Activated T-cell treated with anti-CD3 and anti-CD28 coated beads for 1 hour (primary cell): ENCODE results near the gene CLTB.
"Not testable (repeated sequence)": the region's sequence is repeated elsewhere in the genome, so short reads cannot be mapped to it uniquely, and the experiment has no call there.

Source experiments
- DNase-seq: peaks from one replicate; pipeline ENCODE4 v3.0.0-alpha.2; 2020; ENCODE audit warnings: low read depth

Gene CLTB

GRCh38 chr5:176427971-176428370 lies 11.6 kb upstream of the CLTB start:
- DNase-seq: no peak

- DNase-seq: no peak
Observed at GRCh38 chr5:176426876-176427275, 10.5 kb upstream of the CLTB start.

GRCh38 chr5:176425791-176426190 lies 9.5 kb upstream of the CLTB start:
- no peak for DNase-seq

- DNase-seq: no peak
Observed at GRCh38 chr5:176425138-176425537, 8.8 kb upstream of the CLTB start.

- no peak for DNase-seq
Observed at GRCh38 chr5:176424181-176424580, 7.8 kb upstream of the CLTB start.

GRCh38 chr5:176420972-176421544 lies 4.7 kb upstream of the CLTB start:
- DNase-seq: no peak

- no peak for DNase-seq
Observed at GRCh38 chr5:176420086-176420485, 3.7 kb upstream of the CLTB start.

- DNase-seq: no peak
Observed at GRCh38 chr5:176418251-176418650, 1.9 kb upstream of the CLTB start.

GRCh38 chr5:176416965-176417364 lies 626 bp upstream of the CLTB start:
- DNase-seq: no peak

- DNase-seq: no peak
Observed at GRCh38 chr5:176415240-176415951, 943 bp downstream of the CLTB start.

- no peak for DNase-seq
Observed at GRCh38 chr5:176414704-176415103, 1.6 kb downstream of the CLTB start.

GRCh38 chr5:176413709-176414191 lies 2.6 kb downstream of the CLTB start:
- no peak for DNase-seq

GRCh38 chr5:176413255-176413565 lies 3.1 kb downstream of the CLTB start:
- no peak for DNase-seq

- no peak for DNase-seq
Observed at GRCh38 chr5:176412517-176413254, 3.7 kb downstream of the CLTB start.

- DNase-seq: no peak
Observed at GRCh38 chr5:176410486-176411180, 5.7 kb downstream of the CLTB start.

GRCh38 chr5:176409765-176410164 lies 6.6 kb downstream of the CLTB start:
- DNase-seq: no peak

- no peak for DNase-seq
Observed at GRCh38 chr5:176408590-176408989, 7.7 kb downstream of the CLTB start.

- DNase-seq: not testable (repeated sequence)
Observed at GRCh38 chr5:176408252-176408573, 8.1 kb downstream of the CLTB start.

GRCh38 chr5:176407456-176408251 lies 8.7 kb downstream of the CLTB start:
- no peak for DNase-seq

- DNase-seq: no peak
Observed at GRCh38 chr5:176406436-176407052, 9.8 kb downstream of the CLTB start.

GRCh38 chr5:176405656-176406435 lies 10.5 kb downstream of the CLTB start:
- no peak for DNase-seq
